A549 (cell line): ENCODE measurements around the gene EFNA3. TPM values are rescaled to one million over a fixed set of nuclear protein-coding genes. Genes with fewer than 3 reads are reported as not detected.

Experiments used
- ATAC-seq, 2 experiments: fragments of 200-7000 bp in 1 of 2; fragments of >200 bp in 1 of 2; cut with Nextera tagmentation in 1 of 2; cut with Tn5 transposase in 1 of 2; 3 replicates each; pipeline versions ENCODE4 v1.8.0 to v1.9.1; 2018 to 2020; ENCODE audit warnings: mild to moderate bottlenecking in 1 of 2, moderate library complexity in 1 of 2
- CTCF ChIA-PET: fragments of 300-600 bp; sonication (Branson Sonifier 250); formaldehyde crosslinking; extraction: SDS; loops from one replicate; lab custom pipeline; 2021; ENCODE audit warnings: antibody characterized with exemption, inconsistent platforms; lab: Yijun Ruan, JAX
- POLR2A ChIA-PET: fragments of 350-600 bp; formaldehyde crosslinking; extraction: SDS; loops from one replicate; lab custom pipeline; 2021; ENCODE audit warnings: antibody characterized with exemption, inconsistent platforms; lab: Yijun Ruan, JAX
- DNase-seq, 2 experiments: peaks; one replicate each; pipeline versions ENCODE4 v3.0.0 to v3.0.0-alpha.2; 2011 to 2016; ENCODE audit warnings: low read depth in 1 of 2, low spot score in 1 of 2
- FAIRE-seq: peaks from 2 replicates; lab custom pipeline; 2011; peaks lifted over from hg19 to GRCh38; lab: Jason Lieb, UNC
- H3K27ac ChIP-seq, 2 experiments: fragments of >200 bp; sonication (Bioruptor Twin); formaldehyde crosslinking; 3 replicates each; pipeline ENCODE4 v1.5.1; 2016 to 2017
- H3K4me1 ChIP-seq: fragments of >200 bp; sonication (Bioruptor Twin); formaldehyde crosslinking; 3 replicates; pipeline ENCODE4 v1.6.1; 2016
- H3K4me2 ChIP-seq: fragments of >200 bp; sonication (Bioruptor Twin); formaldehyde crosslinking; 3 replicates; pipeline ENCODE4 v1.6.1; 2016
- H3K4me3 ChIP-seq: fragments of >200 bp; sonication (Bioruptor Twin); formaldehyde crosslinking; 3 replicates; pipeline ENCODE4 v1.5.1; 2016
- H3K9me3 ChIP-seq: fragments of >200 bp; sonication (Bioruptor Twin); formaldehyde crosslinking; 3 replicates; pipeline ENCODE4 v1.6.1; 2016
- BHLHE40 ChIP-seq: IDR thresholded peaks from 2 replicates; pipeline ENCODE4 v1.6.1; 2012; ENCODE audit warnings: low read depth, low read length, inconsistent platforms
- CBX8 ChIP-seq: fragments of 200-600 bp; sonication (generic); IDR thresholded peaks from 2 replicates; pipeline ENCODE4 v1.6.1; 2016
- CEBPB ChIP-seq, 2 experiments: fragments of >200 bp in 1 of 2; sonication (Bioruptor Twin) in 1 of 2; formaldehyde crosslinking in 1 of 2; IDR thresholded peaks; 2 replicates each; pipeline ENCODE4 v1.6.1; 2012 to 2016
- CHD2 ChIP-seq: fragments of 150-350 bp; IDR thresholded peaks from 2 replicates; pipeline ENCODE4 v1.6.1; 2014; ENCODE audit warnings: low read length; ENCODE audit not compliant: partially characterized antibody
- CTCF ChIP-seq: fragments of >200 bp; sonication (Bioruptor Twin); formaldehyde crosslinking; IDR thresholded peaks from 3 replicates; pipeline ENCODE4 v1.5.1; 2016
- EHMT2 ChIP-seq: fragments of 200-600 bp; sonication (generic); IDR thresholded peaks from 2 replicates; pipeline ENCODE4 v1.6.1; 2016; ENCODE audit warnings: antibody characterized with exemption, low read depth, mild to moderate bottlenecking, moderate library complexity
- EP300 ChIP-seq, 2 experiments: fragments of >200 bp; sonication (Bioruptor Twin); formaldehyde crosslinking; IDR thresholded peaks; 2 replicates in 1 of 2; 3 replicates in 1 of 2; pipeline ENCODE4 v1.6.1; 2016 to 2017
- FOXS1 ChIP-seq: fragments of 250-450 bp; sonication (Bioruptor Pico); IDR thresholded peaks from 2 replicates; pipeline ENCODE4 v1.5.0; 2020; ENCODE audit warnings: mild to moderate bottlenecking, moderate library complexity
- GATA3 ChIP-seq: IDR thresholded peaks from 2 replicates; pipeline ENCODE4 v1.6.1; 2012; ENCODE audit warnings: borderline replicate concordance
- HEYL ChIP-seq: fragments of 250-450 bp; sonication (Bioruptor Pico); IDR thresholded peaks from 2 replicates; pipeline ENCODE4 v1.8.0; 2021; ENCODE audit warnings: mild to moderate bottlenecking, moderate library complexity
- HOXA7 ChIP-seq: fragments of 250-450 bp; sonication (Bioruptor Pico); IDR thresholded peaks from 2 replicates; pipeline ENCODE4 v1.5.0; 2020; ENCODE audit warnings: mild to moderate bottlenecking, moderate library complexity
- HOXB13 ChIP-seq: fragments of 250-450 bp; sonication (Bioruptor Pico); IDR thresholded peaks from 2 replicates; pipeline ENCODE4 v1.5.0; 2020; ENCODE audit warnings: low read depth, mild to moderate bottlenecking, moderate library complexity
- JUN ChIP-seq, 2 experiments: fragments of >200 bp; sonication (Bioruptor Twin); formaldehyde crosslinking; IDR thresholded peaks; 2 replicates in 1 of 2; 3 replicates in 1 of 2; pipeline ENCODE4 v1.6.1; 2016 to 2017
- KDM5A ChIP-seq: fragments of 200-600 bp; sonication (generic); IDR thresholded peaks from 2 replicates; pipeline ENCODE4 v1.6.1; 2016; ENCODE audit warnings: antibody characterized with exemption, mild to moderate bottlenecking
- MAFK ChIP-seq: fragments of 450-650 bp; IDR thresholded peaks from 2 replicates; pipeline ENCODE4 v1.6.1; 2014; ENCODE audit not compliant: partially characterized antibody
- NFE2L2 ChIP-seq: fragments of 150-350 bp; conservative IDR thresholded peaks from 2 replicates; pipeline ENCODE4 v1.6.1; 2014; ENCODE audit warnings: low read length
- NPAS2 ChIP-seq: fragments of 250-450 bp; sonication (Bioruptor Pico); IDR thresholded peaks from 2 replicates; pipeline ENCODE4 v1.8.0; 2022; ENCODE audit warnings: mild to moderate bottlenecking, moderate library complexity, borderline replicate concordance
- PBX3 ChIP-seq: IDR thresholded peaks from 2 replicates; pipeline ENCODE4 v1.6.1; 2012
- POLR2A ChIP-seq: IDR thresholded peaks from 2 replicates; pipeline ENCODE4 v1.6.1; 2012; ENCODE audit warnings: mild to moderate bottlenecking, low read length
- RARB ChIP-seq: fragments of 250-450 bp; sonication (Bioruptor Pico); IDR thresholded peaks from 2 replicates; pipeline ENCODE4 v1.8.0; 2021; ENCODE audit warnings: mild to moderate bottlenecking, moderate library complexity
- SMC3 ChIP-seq: fragments of >200 bp; sonication (Bioruptor Twin); formaldehyde crosslinking; IDR thresholded peaks from 3 replicates; pipeline ENCODE4 v1.6.1; 2018; ENCODE audit warnings: inconsistent platforms
- SREBF2 ChIP-seq: fragments of 450-650 bp; IDR thresholded peaks from 2 replicates; pipeline ENCODE4 v1.6.1; 2014; ENCODE audit warnings: mild to moderate bottlenecking, moderate library complexity
- TP53 ChIP-seq: fragments of 250-450 bp; sonication (Bioruptor Pico); IDR thresholded peaks from 2 replicates; pipeline ENCODE4 v1.5.0; 2021; ENCODE audit warnings: mild to moderate bottlenecking, moderate library complexity
- ZC3H11A ChIP-seq: fragments of 450-650 bp; IDR thresholded peaks from 2 replicates; pipeline ENCODE4 v1.6.1; 2014; ENCODE audit warnings: antibody characterized with exemption, mild to moderate bottlenecking
- ZNF302 ChIP-seq: fragments of 250-450 bp; sonication (Bioruptor Pico); IDR thresholded peaks from 2 replicates; pipeline ENCODE4 v1.9.0; 2021; ENCODE audit warnings: inconsistent platforms, mild to moderate bottlenecking, moderate library complexity
- whole genome bisulfite sequencing: methylation state at CpG from one replicate; pipeline ENCODE4 v1.1.6; 2017; ENCODE audit errors: missing lambda C conversion rate; 5-methylcytosine and 5-hydroxymethylcytosine counted together
- polyA plus RNA-seq, 4 experiments: library from polyadenylated mRNA; depleted of rRNA in 3 of 4; stranded (reverse); fragments of >200 nt; fragmentation: RNase III in 1 of 4; extraction: RNeasy Plus Mini Kit Qiagen cat#74134 plus additional on column Dnase treatment in 1 of 4; gene quantifications; 2 replicates in 3 of 4; 3 replicates in 1 of 4; pipeline ENCODE4 v1.2.3, GENCODE V29; 2011 to 2017

The EFNA3 gene
- polyA plus RNA-seq, 2 of the 4 experiments (the other 2 are of a cell fraction) = 1.9 to 2.7 TPM

DNA sequence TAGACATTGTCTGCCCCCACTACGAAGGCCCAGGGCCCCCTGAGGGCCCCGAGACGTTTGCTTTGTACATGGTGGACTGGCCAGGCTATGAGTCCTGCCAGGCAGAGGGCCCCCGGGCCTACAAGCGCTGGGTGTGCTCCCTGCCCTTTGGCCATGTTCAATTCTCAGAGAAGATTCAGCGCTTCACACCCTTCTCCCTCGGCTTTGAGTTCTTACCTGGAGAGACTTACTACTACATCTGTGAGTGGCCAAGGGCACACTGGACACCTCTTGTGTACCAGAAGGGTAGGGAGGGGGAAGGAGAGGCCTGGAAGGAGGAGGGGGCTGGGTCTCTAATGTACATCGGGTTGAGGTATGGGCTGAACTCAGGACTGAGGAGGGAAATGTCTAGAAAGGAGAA lies 11.9 kb upstream of the EFNA3 start:
- CTCF ChIA-PET = interaction anchor here (0.9 to 27.3 kb wide), 5 partner anchors 6 to 101 kb away, joined by 3 to 350 read pairs (median 319); partner anchors contain the start of genes ADAM15, EFNA3 and EFNA4
- TF ChIP-seq HEYL (CRISPR knock-in tag) = no peak
- TF ChIP-seq HOXA7 = no peak
- TF ChIP-seq PBX3 = no peak
- TF ChIP-seq FOXS1 = no peak
- TF ChIP-seq NFE2L2 = no peak
- TF ChIP-seq HOXB13 (CRISPR knock-in tag) = no peak
- TF ChIP-seq GATA3 = no peak
- TF ChIP-seq NPAS2 (CRISPR knock-in tag) = no peak
- no peak for TF ChIP-seq TP53 (CRISPR knock-in tag)
- no peak for TF ChIP-seq EHMT2
- TF ChIP-seq EP300 (IDR thresholded peaks at IDR 0.05) = no peak
- TF ChIP-seq CTCF = no peak
- no peak for TF ChIP-seq RARB (CRISPR knock-in tag)
- no peak for TF ChIP-seq MAFK
- TF ChIP-seq JUN (IDR thresholded peaks at IDR 0.05) = no peak
- no peak for TF ChIP-seq SMC3
- no peak for TF ChIP-seq ZNF302 (CRISPR knock-in tag)
- no peak for TF ChIP-seq POLR2A
- TF ChIP-seq, all 56 proteins: peak for 0
- 85% methylated on average over 8 of the region's 8 CpGs for WGBS
- no peak for ATAC-seq
- no peak for FAIRE-seq
- H3K4me1 ChIP-seq = peaks cover 32% of the 10 kb centered on the region
- POLR2A ChIA-PET = no interaction called here
- H3K4me2 ChIP-seq = no peak overlapping the region
- H3K4me3 ChIP-seq = no peak overlapping the region
- H3K9me3 ChIP-seq = no peaks in the 10 kb centered on the region
- H3K27ac ChIP-seq = no peak overlapping the region
- DNase-seq = no peak

- no peak for TF ChIP-seq KDM5A
- no peak for TF ChIP-seq POLR2A
- no peak for TF ChIP-seq BHLHE40
- TF ChIP-seq CBX8 = no peak
- TF ChIP-seq CTCF = no peak
- no peak for TF ChIP-seq ZC3H11A
- TF ChIP-seq CHD2 = no peak
- TF ChIP-seq CEBPB (IDR thresholded peaks at IDR 0.05) = no peak
- no peak for TF ChIP-seq SREBF2
- ATAC-seq (no peak), FAIRE-seq (no peak), DNase-seq (no peak)
- no peak overlapping the region for H3K4me3 ChIP-seq
- CTCF ChIA-PET = interaction anchor here (17.9 to 27.3 kb wide), 2 partner anchors 10 to 16 kb away, joined by 319 to 350 read pairs; partner anchors contain the start of genes ADAM15 and EFNA4
- H3K4me2 ChIP-seq = no peak overlapping the region
- 92% methylated on average over 3 of the region's 3 CpGs for WGBS
- POLR2A ChIA-PET = no interaction called here
- peaks cover 17% of the 10 kb centered on the region for H3K4me1 ChIP-seq
- H3K9me3 ChIP-seq = no peaks in the 10 kb centered on the region
- H3K27ac ChIP-seq = no peak overlapping the region
Measured at GRCh38 chr1:155068599-155068998, 10.0 kb upstream of the EFNA3 start.
